Astrocyte (in vitro differentiated cells and primary cell): ENCODE results near the gene AKAP12.
"Not testable (repeated sequence)": the region's sequence is repeated elsewhere in the genome, so short reads cannot be mapped to it uniquely, and the experiment has no call there.

Experiments
- EZH2 ChIP-seq: IDR thresholded peaks from 2 replicates; pipeline ENCODE4 v1.6.1; 2012; ENCODE audit warnings: mild to moderate bottlenecking, low read length, inconsistent platforms; ENCODE audit not compliant: insufficient read depth
- TF ChIP-seq, protein P1 (sequence below): IDR thresholded peaks from 2 replicates; pipeline ENCODE4 v1.5.1; 2011; ENCODE audit warnings: low read depth, mild to moderate bottlenecking, inconsistent platforms, low read length, moderate library complexity; ENCODE audit not compliant: insufficient read depth

DNA sequence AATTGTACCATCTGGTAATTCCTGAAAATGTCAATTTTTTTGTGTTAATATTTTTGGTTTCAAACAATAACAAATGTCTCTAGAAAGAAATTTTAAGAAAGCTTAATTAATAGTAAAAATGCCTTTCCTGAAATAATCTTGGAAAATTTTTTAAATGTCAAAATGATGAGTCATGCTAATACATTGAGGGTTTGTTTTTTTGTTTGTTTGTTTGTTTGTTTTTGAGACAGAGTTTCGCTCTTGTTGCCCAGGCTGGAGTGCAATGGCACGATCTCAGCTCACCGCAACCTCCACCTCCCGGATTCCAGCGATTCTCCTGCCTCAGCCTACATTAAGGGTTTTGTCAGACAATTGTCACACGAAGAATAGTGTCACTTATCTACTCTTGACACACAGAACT is 117.2 kb downstream of the AKAP12 start:
- TF ChIP-seq, protein P1, sequence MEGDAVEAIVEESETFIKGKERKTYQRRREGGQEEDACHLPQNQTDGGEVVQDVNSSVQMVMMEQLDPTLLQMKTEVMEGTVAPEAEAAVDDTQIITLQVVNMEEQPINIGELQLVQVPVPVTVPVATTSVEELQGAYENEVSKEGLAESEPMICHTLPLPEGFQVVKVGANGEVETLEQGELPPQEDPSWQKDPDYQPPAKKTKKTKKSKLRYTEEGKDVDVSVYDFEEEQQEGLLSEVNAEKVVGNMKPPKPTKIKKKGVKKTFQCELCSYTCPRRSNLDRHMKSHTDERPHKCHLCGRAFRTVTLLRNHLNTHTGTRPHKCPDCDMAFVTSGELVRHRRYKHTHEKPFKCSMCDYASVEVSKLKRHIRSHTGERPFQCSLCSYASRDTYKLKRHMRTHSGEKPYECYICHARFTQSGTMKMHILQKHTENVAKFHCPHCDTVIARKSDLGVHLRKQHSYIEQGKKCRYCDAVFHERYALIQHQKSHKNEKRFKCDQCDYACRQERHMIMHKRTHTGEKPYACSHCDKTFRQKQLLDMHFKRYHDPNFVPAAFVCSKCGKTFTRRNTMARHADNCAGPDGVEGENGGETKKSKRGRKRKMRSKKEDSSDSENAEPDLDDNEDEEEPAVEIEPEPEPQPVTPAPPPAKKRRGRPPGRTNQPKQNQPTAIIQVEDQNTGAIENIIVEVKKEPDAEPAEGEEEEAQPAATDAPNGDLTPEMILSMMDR: not testable (repeated sequence)
- TF ChIP-seq EZH2: not testable (repeated sequence)
